H9 (cell line): Measurements from ENCODE around the gene GCC2. TPM values are rescaled to one million over a fixed set of nuclear protein-coding genes. Genes with fewer than 3 reads are reported as not detected.
"Not testable (repeated sequence)": the region's sequence is repeated elsewhere in the genome, so short reads cannot be mapped to it uniquely, and the experiment has no call there.

ENCODE experiments used
- DNase-seq: peaks from one replicate; pipeline ENCODE4 v3.0.0-alpha.2; 2017
- H2AFZ ChIP-seq: one replicate; pipeline ENCODE4 v1.6.1; 2013; ENCODE audit warnings: mild to moderate bottlenecking, low read length, control low read depth, moderate library complexity
- H2AK5ac ChIP-seq: 2 replicates; pipeline ENCODE4 v1.6.1; 2013; ENCODE audit warnings: low read length, control low read depth, mixed read lengths; ENCODE audit not compliant: insufficient read length
- H2BK120ac ChIP-seq: one replicate; pipeline ENCODE4 v1.6.1; 2013; ENCODE audit warnings: low read depth, mild to moderate bottlenecking, low read length, control low read depth, inconsistent platforms; ENCODE audit not compliant: poor library complexity, severe bottlenecking
- H2BK12ac ChIP-seq: 2 replicates; pipeline ENCODE4 v1.6.1; 2013; ENCODE audit warnings: low read length, control low read depth, mixed read lengths, low read depth; ENCODE audit not compliant: insufficient read length
- H2BK15ac ChIP-seq: 2 replicates; pipeline ENCODE4 v1.6.1; 2013; ENCODE audit warnings: low read depth, low read length, control low read depth
- H2BK20ac ChIP-seq: one replicate; pipeline ENCODE4 v1.6.1; 2013; ENCODE audit warnings: low read depth, mild to moderate bottlenecking, low read length, control low read depth, inconsistent platforms; ENCODE audit not compliant: poor library complexity, severe bottlenecking
- H2BK5ac ChIP-seq: 2 replicates; pipeline ENCODE4 v1.6.1; 2013; ENCODE audit warnings: low read length, control low read depth, mixed read lengths; ENCODE audit not compliant: insufficient read length
- H3K14ac ChIP-seq: 2 replicates; pipeline ENCODE4 v1.6.1; 2013; ENCODE audit warnings: low read length, control low read depth; ENCODE audit not compliant: insufficient read depth
- H3K18ac ChIP-seq: 2 replicates; pipeline ENCODE4 v1.6.1; 2013; ENCODE audit warnings: low read depth, mild to moderate bottlenecking, mixed read lengths, low read length, control low read depth; ENCODE audit not compliant: insufficient read length
- H3K23ac ChIP-seq: 2 replicates; pipeline ENCODE4 v1.6.1; 2013; ENCODE audit warnings: low read length, control low read depth, mixed read lengths, low read depth; ENCODE audit not compliant: insufficient read length
- H3K23me2 ChIP-seq: 2 replicates; pipeline ENCODE4 v1.6.1; 2013; ENCODE audit warnings: low read depth, mild to moderate bottlenecking, mixed read lengths, low read length, control low read depth; ENCODE audit not compliant: insufficient read length, poor library complexity, severe bottlenecking
- H3K27ac ChIP-seq: 2 replicates; pipeline ENCODE4 v1.5.1; 2013; ENCODE audit warnings: low read length, control low read depth, mixed read lengths, low read depth; ENCODE audit not compliant: insufficient read length
- H3K27me3 ChIP-seq: 2 replicates; pipeline ENCODE4 v1.6.1; 2013; ENCODE audit warnings: low read length, control low read depth, inconsistent platforms; ENCODE audit not compliant: insufficient read depth
- H3K4ac ChIP-seq: 2 replicates; pipeline ENCODE4 v1.6.1; 2013; ENCODE audit warnings: low read depth, mild to moderate bottlenecking, control low read depth, inconsistent platforms, low read length, moderate library complexity
- H3K4me1 ChIP-seq: 2 replicates; pipeline ENCODE4 v1.6.1; 2013; ENCODE audit warnings: low read length, control low read depth, inconsistent platforms; ENCODE audit not compliant: insufficient read depth
- H3K4me2 ChIP-seq: 2 replicates; pipeline ENCODE4 v1.6.1; 2013; ENCODE audit warnings: low read length, control low read depth, mixed read lengths; ENCODE audit not compliant: insufficient read length, insufficient read depth
- H3K56ac ChIP-seq: 2 replicates; pipeline ENCODE4 v1.6.1; 2013; ENCODE audit warnings: low read depth, mild to moderate bottlenecking, mixed read lengths, low read length, control low read depth; ENCODE audit not compliant: insufficient read length
- H3K79me1 ChIP-seq: 2 replicates; pipeline ENCODE4 v1.6.1; 2013; ENCODE audit warnings: low read depth, mild to moderate bottlenecking, moderate library complexity, low read length, control low read depth, inconsistent platforms; ENCODE audit not compliant: insufficient read depth, poor library complexity, severe bottlenecking
- H3K79me2 ChIP-seq: 2 replicates; pipeline ENCODE4 v1.6.1; 2013; ENCODE audit warnings: low read length, control low read depth, inconsistent platforms; ENCODE audit not compliant: insufficient read depth
- H3K9ac ChIP-seq: 2 replicates; pipeline ENCODE4 v1.6.1; 2013; ENCODE audit warnings: low read length, control low read depth, mixed read lengths; ENCODE audit not compliant: insufficient read length; ENCODE audit errors: extremely low read depth
- H3K9me3 ChIP-seq: one replicate; pipeline ENCODE4 v1.6.1; 2013; ENCODE audit warnings: low read depth, low read length, inconsistent platforms; ENCODE audit not compliant: control insufficient read depth
- H3T11ph ChIP-seq: one replicate; pipeline ENCODE4 v1.6.1; 2013; ENCODE audit warnings: mild to moderate bottlenecking, low read length, control low read depth, inconsistent platforms
- H4K20me1 ChIP-seq: one replicate; pipeline ENCODE4 v1.6.1; 2013; ENCODE audit not compliant: control insufficient read depth, insufficient read length, insufficient read depth
- H4K5ac ChIP-seq: 2 replicates; pipeline ENCODE4 v1.6.1; 2013; ENCODE audit warnings: low read depth, mild to moderate bottlenecking, mixed read lengths, low read length, control low read depth; ENCODE audit not compliant: insufficient read length
- H4K8ac ChIP-seq: replicated peaks from 2 replicates; pipeline ENCODE4 v1.6.1; 2013; ENCODE audit warnings: low read length, control low read depth, mixed read lengths, low read depth; ENCODE audit not compliant: insufficient read length
- H4K91ac ChIP-seq: 2 replicates; pipeline ENCODE4 v1.6.1; 2013; ENCODE audit warnings: low read depth, mild to moderate bottlenecking, moderate library complexity, mixed read lengths, low read length, control low read depth; ENCODE audit not compliant: insufficient read length
- H3K27ac Mint-ChIP-seq, 3 experiments: 2 replicates in 2 of 3; 3 replicates in 1 of 3; pipeline ENCODE4 v1.8.0; 2020 to 2021; ENCODE audit warnings: mixed read lengths in 3 of 3, mild to moderate bottlenecking in 1 of 3, moderate library complexity in 1 of 3
- H3K27me3 Mint-ChIP-seq: 2 replicates; pipeline ENCODE4 v1.8.0; 2021; ENCODE audit warnings: low read depth, mild to moderate bottlenecking, moderate library complexity, mixed read lengths
- H3K36me3 Mint-ChIP-seq, 3 experiments: 2 replicates in 2 of 3; 3 replicates in 1 of 3; pipeline ENCODE4 v1.8.0; 2020 to 2021; ENCODE audit warnings: low read depth in 3 of 3, mixed read lengths in 3 of 3; ENCODE audit not compliant: insufficient read depth in 1 of 3
- H3K4me1 Mint-ChIP-seq, 2 experiments: 2 replicates each; pipeline ENCODE4 v1.8.0; 2020; ENCODE audit warnings: mixed read lengths in 2 of 2
- H3K4me3 Mint-ChIP-seq, 2 experiments: 2 replicates in 1 of 2; 3 replicates in 1 of 2; pipeline ENCODE4 v1.8.0; 2020 to 2021; ENCODE audit warnings: mild to moderate bottlenecking in 2 of 2, mixed read lengths in 2 of 2, moderate library complexity in 1 of 2
- H3K9me3 Mint-ChIP-seq, 2 experiments: 2 replicates in 1 of 2; 3 replicates in 1 of 2; pipeline ENCODE4 v1.8.0; 2020; ENCODE audit warnings: mild to moderate bottlenecking in 2 of 2, mixed read lengths in 2 of 2, moderate library complexity in 1 of 2
- total RNA-seq: library from RNA; stranded (reverse); gene quantifications from 2 replicates; pipeline ENCODE4 v1.2.1, GENCODE V29; 2021

The GCC2 gene
- total RNA-seq, 1 experiment from 2014 or later: 53.3 TPM

- not testable (repeated sequence) for H3K79me1 ChIP-seq, H4K91ac ChIP-seq, H3K4me1 Mint-ChIP-seq, H3K4me2 ChIP-seq, H3K23me2 ChIP-seq, H3K4ac ChIP-seq, H3K14ac ChIP-seq, H3K9ac ChIP-seq, H4K5ac ChIP-seq, H3K18ac ChIP-seq, H3T11ph ChIP-seq, H2AK5ac ChIP-seq, H3K36me3 Mint-ChIP-seq, H3K4me3 Mint-ChIP-seq, H3K4me1 ChIP-seq, H3K79me2 ChIP-seq, H2BK20ac ChIP-seq, H2BK120ac ChIP-seq, H2BK12ac ChIP-seq, H3K23ac ChIP-seq, H3K9me3 Mint-ChIP-seq, DNase-seq, H3K9me3 ChIP-seq, H3K27me3 Mint-ChIP-seq, H2BK15ac ChIP-seq, H3K27me3 ChIP-seq, H3K27ac ChIP-seq, H2AFZ ChIP-seq, H4K20me1 ChIP-seq, H4K8ac ChIP-seq, H2BK5ac ChIP-seq, H3K56ac ChIP-seq
- H3K27ac Mint-ChIP-seq: peak overlapping the region in 2 of 3 experiments; percentile 2 to 39; a peak in 2 of 7 replicates
Observed at GRCh38 chr2:108525258-108525657, 76.3 kb downstream of the GCC2 start.
